ENCODE results near the gene SOX6. TPM values are rescaled to one million over a fixed set of nuclear protein-coding genes. Genes with fewer than 3 reads are reported as not detected.

SOX6 gene
- total and polyA plus RNA-seq, 2 donors (not counting 3 experiments of a cell fraction or from before 2014, with no cell fraction given) = 0.14 to 3.7 TPM

- ChIA-PET CTCF (no interaction called here), POLR2A (no interaction called here)
Observed at GRCh38 chr11:16166571-16166970, 189.8 kb downstream of the SOX6 start.

More at GRCh38 chr11:16166571-16166970, 189.8 kb downstream of the SOX6 start:
- TF ChIP-seq FOS (IDR thresholded peaks at IDR 0.05; ENCODE audit: borderline replicate concordance, insufficient read depth, low read length) = no peak
- no peak for TF ChIP-seq EZH2 (IDR thresholded peaks at IDR 0.05; ENCODE audit: borderline replicate concordance, low read depth, low read length, severe bottlenecking)
- TF ChIP-seq POLR2A (IDR thresholded peaks at IDR 0.05; ENCODE audit: low read depth, low read length) = no peak
- no peak for TF ChIP-seq GATA2 (IDR thresholded peaks at IDR 0.05; ENCODE audit: insufficient read depth, insufficient read length, low read depth, low read length)
- no peak for TF ChIP-seq MYC (IDR thresholded peaks at IDR 0.05; ENCODE audit: low read depth, low read length)
- no peak for TF ChIP-seq POLR2AphosphoS5 (IDR thresholded peaks at IDR 0.05; ENCODE audit: insufficient read depth, low read depth, low read length)
- no peak for TF ChIP-seq JUN (IDR thresholded peaks at IDR 0.05; ENCODE audit: borderline replicate concordance, insufficient read depth, insufficient read length, low read depth)
- no peak for TF ChIP-seq CTCF (IDR thresholded peaks at IDR 0.05; ENCODE audit: extremely low read depth in 1 of 2, insufficient read depth in 1 of 2, low read depth in 1 of 2, low read length in 2 of 2)
- TF ChIP-seq, protein P1, sequence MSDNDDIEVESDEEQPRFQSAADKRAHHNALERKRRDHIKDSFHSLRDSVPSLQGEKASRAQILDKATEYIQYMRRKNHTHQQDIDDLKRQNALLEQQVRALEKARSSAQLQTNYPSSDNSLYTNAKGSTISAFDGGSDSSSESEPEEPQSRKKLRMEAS (IDR thresholded peaks at IDR 0.05; ENCODE audit: insufficient read depth, insufficient read length) = no peak
- Histone ChIP-seq H3K36me3 (ENCODE audit: control insufficient read depth in 2 of 2, extremely low read depth in 1 of 2, insufficient read depth in 2 of 2, low read length in 2 of 2) (no peaks in the 10 kb centered on the region), H3K4me3 (replicated peaks in 1 of 3; ENCODE audit: insufficient read depth in 1 of 3, low read depth in 1 of 3, low read length in 3 of 3) (no peak overlapping the region), H3K27me3 (ENCODE audit: control insufficient read depth in 2 of 2, insufficient read depth in 2 of 2, low read length in 2 of 2) (no peaks in the 10 kb centered on the region), H3K9me3 (replicated peaks; ENCODE audit: control insufficient read depth, insufficient read depth, low read length) (no peaks in the 10 kb centered on the region), H3K4me2 (ENCODE audit: insufficient read depth, low read length) (no peak overlapping the region), H2AFZ (ENCODE audit: low read depth, low read length) (no peak overlapping the region), H3K9ac (replicated peaks; ENCODE audit: extremely low read depth, insufficient read depth, low read length) (no peak overlapping the region), H3K9me1 (replicated peaks; ENCODE audit: control insufficient read depth, extremely low read depth, insufficient read depth, low read length) (no peaks in the 10 kb centered on the region), H3K4me1 (ENCODE audit: control insufficient read depth, extremely low read depth, insufficient read depth, low read length) (no peaks in the 10 kb centered on the region), H3K79me2 (ENCODE audit: control insufficient read depth, insufficient read depth, low read length) (no peaks in the 10 kb centered on the region), H3K27ac (ENCODE audit: insufficient read depth, low read depth, low read length) (no peak overlapping the region), H4K20me1 (replicated peaks; ENCODE audit: control insufficient read depth, extremely low read depth, insufficient read depth, low read length) (no peaks in the 10 kb centered on the region)
- BruUV-seq (replicated peaks) = no TSS peak
- dilution Hi-C loops (cut with MboI; ENCODE audit: extremely low pct_ligation_motif_present, low sequenced_read_pairs) = no loop called here
- intact Hi-C loops (cut with micrococcal nuclease) = no loop called here
- no peak for DNase-seq (ENCODE audit: low read depth, low spot score)
- no peak for FAIRE-seq
